Fibroblast of gingiva (primary cell): ENCODE results near the gene PON1.

Source experiments
- DNase-seq: peaks from one replicate; pipeline ENCODE4 v3.0.0-alpha.2; 2011; ENCODE audit warnings: low read depth

The PON1 gene

DNA sequence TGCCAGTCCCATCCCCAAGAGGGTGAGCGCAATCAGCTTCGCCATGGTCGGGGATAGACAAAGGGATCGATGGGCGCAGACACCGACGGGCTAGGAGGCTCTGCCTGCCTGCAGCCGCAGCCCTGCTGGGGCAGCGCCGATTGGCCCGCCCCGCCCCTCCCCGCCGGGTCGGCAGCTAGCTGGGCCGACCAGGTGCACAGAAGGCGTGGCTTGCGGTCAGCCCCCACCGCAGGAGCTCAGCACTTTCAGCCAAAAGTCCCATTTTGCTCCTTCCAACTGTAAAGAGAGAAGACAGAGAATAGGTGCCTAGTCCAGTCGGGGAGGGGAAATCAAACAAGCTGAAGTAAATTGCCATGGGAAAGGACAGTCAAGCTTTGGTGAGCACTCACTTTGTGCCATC is at the start of gene PON1:
Gene PON1 (minus strand): TSS at position 102 of the 400 bp plus-strand sequence. CDS start 57 bp downstream, at position 45.
- no peak for DNase-seq

DNA sequence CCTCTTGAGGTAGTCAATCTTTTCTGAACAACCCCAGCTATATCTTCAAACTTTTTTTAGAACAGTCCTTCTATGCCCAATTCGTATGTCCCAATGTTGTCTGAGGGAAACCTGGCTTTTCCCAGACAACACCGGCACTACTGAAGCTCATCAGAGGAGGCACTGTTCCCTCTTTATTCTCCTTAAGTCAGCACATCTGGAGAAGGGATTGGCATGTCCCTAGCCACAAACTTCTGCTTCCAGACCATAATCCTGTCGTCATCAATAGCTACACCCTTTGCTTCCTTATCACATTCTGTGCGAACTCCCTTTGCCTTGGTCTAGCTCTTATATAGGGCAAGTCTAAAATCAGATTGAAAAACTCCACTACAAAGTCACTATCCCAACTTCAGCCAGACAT is 49.0 kb upstream of the PON1 start:
- DNase-seq = no peak

DNA sequence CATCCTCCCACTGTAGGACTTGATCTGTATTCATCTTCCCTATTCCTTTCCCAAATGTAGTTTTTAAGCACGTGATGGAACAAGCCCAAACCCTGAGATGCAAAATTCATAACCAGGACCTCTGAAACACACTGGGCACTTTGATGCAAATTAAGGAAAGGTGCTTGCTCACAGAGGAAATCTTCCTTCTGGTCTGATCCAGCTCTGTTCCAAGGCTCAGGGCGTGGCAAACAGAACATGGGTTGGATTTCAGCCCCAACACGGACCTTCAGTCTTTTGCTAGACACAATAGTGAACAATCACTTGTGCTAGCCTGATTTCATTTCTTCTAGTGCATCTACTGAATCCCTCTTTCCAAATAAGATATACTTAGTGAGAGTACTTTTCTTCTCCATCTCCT is 43.9 kb upstream of the PON1 start:
- no peak for DNase-seq

DNA sequence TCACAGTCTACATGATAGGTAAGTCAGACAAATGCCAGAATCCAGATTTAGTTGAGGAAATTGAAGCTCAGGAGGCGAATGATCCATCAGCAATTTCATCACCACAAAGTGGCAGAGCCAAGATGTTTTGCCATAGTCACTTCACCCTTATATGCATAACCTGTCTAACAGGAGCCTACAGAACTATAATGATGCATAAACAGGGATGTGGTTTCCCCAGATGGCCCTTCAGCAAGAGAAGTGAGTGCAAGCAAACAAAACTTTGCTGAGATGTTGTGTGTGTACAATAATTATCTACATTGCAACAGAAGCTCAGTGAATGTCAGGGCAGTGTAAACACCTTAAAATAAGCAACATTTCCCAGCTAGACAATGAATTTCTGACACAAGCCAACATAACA is 43.3 kb upstream of the PON1 start:
- DNase-seq = no peak

DNA sequence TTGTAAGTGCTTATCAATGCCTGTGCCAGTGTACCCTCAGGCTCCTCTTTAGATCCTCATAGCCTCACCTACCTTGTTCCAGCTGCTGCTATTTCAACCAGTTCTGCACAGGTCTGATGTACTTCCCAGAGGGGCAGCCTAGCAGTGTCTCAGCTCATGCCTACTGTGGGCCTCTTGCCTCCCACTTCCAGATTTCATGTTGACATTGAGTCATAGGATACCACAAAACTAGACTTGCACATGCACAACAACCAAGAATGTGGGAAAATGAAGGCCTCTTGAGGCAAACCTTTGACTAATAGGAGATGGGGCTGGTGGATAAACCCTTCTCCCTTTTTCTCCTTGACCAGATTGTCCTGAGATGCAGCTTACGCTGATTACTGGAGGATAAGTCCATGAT is 40.8 kb upstream of the PON1 start:
- DNase-seq = no peak

GRCh38 chr7:95357623-95358022 is 33.3 kb upstream of the PON1 start:
- no peak for DNase-seq

GRCh38 chr7:95342642-95343307 is 18.4 kb upstream of the PON1 start:
- DNase-seq = no peak

- no peak for DNase-seq
Observed at GRCh38 chr7:95342029-95342428, 17.7 kb upstream of the PON1 start.

DNA sequence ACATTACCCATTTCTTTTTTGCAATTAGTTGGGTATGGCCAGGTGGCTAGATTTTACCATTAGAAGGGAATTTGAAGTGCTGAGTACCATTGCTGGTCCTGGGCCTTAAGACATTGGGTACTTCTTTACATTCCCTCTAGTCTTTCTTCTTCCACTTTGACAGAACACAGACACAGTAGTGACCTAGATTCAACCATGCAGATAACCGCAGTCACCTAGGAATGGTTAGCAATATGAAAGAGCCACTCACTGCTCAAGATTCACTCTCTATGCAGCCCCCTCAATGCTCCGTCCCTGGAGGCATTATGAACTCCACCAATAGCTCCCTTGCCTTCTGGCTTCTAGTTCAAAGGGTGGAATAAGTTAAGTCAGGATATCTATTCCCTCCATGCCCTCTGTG is 16.2 kb upstream of the PON1 start:
- no peak for DNase-seq

GRCh38 chr7:95338832-95339231 is 14.5 kb upstream of the PON1 start:
- no peak for DNase-seq

- DNase-seq = peak; percentile 79
Observed at GRCh38 chr7:95335093-95335492, 10.8 kb upstream of the PON1 start.

DNA sequence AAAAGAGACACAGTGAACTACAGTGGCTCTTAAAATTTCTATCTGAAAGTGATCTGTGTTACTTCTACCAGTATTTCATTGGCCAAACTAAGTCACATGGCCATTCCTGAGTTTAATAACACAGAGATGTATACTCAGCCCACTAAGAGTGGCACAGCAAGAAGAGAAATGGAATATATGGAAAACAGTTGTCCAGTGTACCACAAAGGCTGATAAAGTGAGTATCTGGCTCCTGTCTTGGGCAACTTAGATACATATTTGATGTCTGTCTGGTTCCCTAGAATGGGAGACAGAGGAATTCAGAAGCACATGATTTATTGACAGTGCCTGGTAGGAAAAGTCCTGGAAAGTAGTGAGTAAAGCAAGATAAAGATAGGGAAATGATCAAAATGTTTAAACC is 10.1 kb upstream of the PON1 start:
- no peak for DNase-seq

DNA sequence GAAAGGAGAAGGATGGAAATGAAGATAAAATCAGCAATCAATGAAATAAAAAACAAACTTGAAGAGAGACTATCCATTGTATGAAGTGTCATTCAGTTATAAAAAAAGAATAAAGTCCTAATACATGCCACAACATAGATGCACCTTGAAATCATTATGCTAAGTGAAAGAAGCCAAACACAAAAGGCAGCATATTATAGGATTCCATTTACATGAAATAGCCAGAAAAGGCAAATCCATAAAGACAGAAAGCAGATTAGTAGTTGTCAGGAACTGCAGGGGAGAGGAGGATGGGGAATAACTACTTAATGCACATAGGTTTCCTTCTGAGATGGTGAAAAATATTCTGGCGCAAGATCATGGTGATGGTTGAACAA is 6.6 kb upstream of the PON1 start:
- DNase-seq = no peak

DNA sequence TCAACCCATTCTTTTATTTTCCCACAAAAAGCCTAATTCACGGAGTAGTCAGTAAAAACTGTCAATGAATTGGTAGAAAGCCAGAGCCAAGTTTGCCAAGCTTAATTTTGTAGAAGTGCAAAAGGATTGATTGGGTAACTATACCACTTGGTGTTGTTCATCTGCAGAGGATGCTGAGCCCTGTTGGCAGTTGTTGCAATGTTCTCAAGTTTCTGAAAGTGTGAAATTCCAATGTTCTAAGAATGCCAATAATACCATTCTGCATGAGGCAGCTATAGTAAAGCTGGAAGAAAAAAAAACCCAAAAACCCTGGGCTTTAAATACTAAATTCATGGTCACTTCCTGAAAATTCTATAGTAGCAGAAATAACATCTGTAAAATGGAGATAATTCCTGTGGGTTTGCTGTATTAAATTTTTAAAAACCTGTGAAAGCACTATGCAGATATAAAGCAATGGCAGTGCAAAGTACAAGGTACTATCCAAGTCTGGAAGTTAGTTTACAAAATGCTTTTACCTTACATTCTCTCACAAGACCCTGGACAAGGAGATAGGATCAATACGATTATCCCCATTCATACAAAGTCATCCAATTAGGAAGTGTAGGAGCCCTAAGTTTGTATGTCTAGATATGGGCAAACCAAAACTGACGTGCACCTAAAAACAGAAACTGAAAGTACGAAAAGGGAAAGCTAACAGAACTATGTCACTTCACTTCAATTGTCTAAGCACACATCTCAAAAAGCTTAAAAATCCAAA is 6.0 kb upstream of the PON1 start:
- DNase-seq = peak; percentile 32

GRCh38 chr7:95327356-95327755 is 3.0 kb upstream of the PON1 start:
- DNase-seq = no peak

DNA sequence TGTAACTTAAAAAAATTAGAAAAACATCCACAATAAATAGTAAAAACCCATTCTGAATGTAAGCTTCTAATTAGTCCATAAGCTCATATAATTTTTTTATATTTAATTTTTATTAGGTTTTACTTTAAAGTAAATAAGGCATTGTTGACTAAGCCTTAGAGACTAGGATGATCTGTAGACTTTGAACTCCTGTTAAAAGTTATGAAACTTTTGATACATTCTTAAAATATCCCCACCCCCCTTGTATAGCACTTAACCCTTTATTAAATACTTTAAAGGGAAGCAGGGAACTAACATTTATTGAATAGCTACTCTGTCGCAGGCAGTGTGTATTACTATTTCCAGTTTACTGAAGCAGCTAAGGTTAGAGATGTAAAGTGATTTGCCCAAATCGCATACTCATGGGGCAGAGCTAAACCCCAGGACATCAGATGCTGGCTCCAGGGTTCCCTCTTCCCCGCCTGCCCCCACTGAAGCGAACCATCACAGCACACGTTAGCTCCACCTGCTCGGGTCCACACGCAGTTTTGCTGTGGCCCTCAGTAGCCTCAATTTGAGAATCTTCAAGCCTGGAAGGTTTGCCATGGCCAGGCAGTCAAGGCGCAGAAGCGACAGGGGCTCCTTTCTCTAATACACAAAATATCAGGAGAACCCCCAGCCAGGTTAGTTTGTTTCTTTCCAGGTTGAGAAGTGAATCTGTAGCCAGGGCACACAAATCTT is 762 bp downstream of the PON1 start:
- no peak for DNase-seq

DNA sequence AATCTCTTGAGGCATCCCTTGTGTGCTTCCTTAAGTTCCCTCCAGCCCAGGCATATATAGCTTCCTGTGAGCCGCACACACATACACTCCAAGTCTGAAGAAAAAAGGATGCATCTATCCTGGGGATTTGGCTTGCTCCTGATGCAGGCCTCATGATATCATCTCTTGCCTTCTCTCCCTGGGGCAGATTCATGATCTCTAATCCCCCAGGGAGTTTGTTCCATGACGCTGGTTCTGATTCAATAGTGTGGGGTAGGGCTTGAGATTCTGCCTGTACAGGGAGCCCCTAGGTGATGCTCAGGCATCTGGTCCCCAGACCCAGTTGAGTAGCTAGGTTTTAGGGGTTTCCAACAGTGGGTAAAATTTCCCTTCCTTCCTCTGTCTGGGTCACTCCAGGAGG is 1.5 kb downstream of the PON1 start:
- no peak for DNase-seq

DNA sequence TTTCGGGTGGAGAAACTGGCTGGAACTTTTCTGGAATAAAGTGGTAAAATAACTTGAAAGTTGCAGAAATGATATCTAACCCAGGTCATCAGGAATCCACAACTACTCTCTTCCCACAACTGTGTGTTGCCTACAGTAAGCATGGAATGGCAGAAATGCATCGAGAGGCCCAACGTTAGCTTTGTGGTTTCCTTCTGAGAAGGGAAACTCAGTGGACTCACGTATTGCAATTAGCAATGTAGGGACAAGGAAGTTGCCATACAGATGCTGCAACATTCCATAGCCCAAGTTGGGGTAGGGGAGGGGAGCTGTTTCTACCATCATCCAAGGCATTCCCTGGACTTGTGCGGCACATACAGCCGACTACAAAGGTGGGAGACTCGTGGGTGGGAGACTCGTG is 1.9 kb downstream of the PON1 start:
- DNase-seq = no peak

GRCh38 chr7:95321720-95322119 is 2.6 kb downstream of the PON1 start:
- DNase-seq = no peak

GRCh38 chr7:95320651-95321050 is 3.7 kb downstream of the PON1 start:
- no peak for DNase-seq

- DNase-seq = no peak
Observed at GRCh38 chr7:95319570-95319969, 4.8 kb downstream of the PON1 start.

DNA sequence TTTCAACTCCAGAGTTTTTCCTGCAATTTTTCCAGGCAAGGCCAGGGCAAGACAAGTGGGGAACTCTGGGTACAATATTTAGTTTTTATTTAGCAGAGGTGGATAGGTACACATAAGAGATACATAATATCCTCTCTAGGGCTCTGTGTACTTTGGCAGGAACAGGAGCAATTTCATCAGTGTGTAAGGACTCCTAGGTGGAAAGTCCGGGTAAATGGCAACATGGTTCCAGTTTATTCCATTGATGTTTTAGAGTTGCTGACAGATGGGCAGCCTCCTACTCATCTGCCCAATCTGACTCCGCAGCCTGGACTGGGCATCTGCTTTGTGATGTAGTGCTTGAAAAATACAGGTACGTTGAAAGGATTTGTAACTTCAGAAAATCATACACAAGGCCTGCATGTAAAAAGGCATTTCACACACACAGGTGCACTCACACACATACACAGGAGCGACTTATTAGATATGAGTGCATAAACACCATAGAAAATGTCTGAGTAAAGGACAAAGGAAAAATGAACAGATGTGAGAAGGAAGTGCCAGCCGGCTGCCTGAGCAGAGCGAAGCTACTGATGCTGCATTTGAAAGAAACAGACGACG is 5.7 kb downstream of the PON1 start:
- no peak for DNase-seq

DNA sequence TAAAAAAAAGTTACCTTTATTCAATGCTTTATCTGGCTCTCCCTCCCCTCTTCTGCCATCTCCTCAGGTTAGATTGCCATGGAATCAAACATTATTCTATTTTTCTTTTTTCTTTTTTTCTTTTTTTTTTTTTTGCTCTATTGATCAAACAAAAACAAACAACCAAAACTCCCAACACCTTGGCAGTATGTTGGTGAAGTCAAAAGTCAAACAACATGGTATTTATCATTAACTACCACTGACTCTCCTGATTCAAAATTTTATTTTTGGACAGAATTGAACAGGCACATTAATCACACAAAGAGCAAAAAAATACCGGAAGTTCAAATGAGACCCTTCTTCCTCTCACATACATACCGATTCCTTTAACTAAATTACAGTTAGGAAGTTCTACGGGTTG is 6.4 kb downstream of the PON1 start:
- DNase-seq = no peak
